PC-3 (cell line): Measurements from ENCODE around the gene CBL.

Source experiments
- CTCF ChIP-seq: fragments of 300-600 bp; sonication (generic); conservative IDR thresholded peaks from 2 replicates; pipeline ENCODE4 v1.5.1; 2017; ENCODE audit warnings: antibody characterized with exemption, low read depth, mild to moderate bottlenecking, low read length
- EZH2 ChIP-seq: fragments of 300-600 bp; sonication (generic); IDR thresholded peaks from one replicate; pipeline ENCODE4 v1.6.1; 2017; ENCODE audit warnings: antibody characterized with exemption, mild to moderate bottlenecking, low read length; ENCODE audit not compliant: unreplicated experiment
- EZH2phosphoT487 ChIP-seq: fragments of 300-600 bp; sonication (generic); IDR thresholded peaks from 2 replicates; pipeline ENCODE4 v1.6.1; 2018; ENCODE audit warnings: mild to moderate bottlenecking, antibody characterized with exemption, low read length, borderline replicate concordance

GRCh38 chr11:119318240-119319135, 112.3 kb downstream of the CBL start:
- no peak for TF ChIP-seq CTCF
- no peak for TF ChIP-seq EZH2
- TF ChIP-seq EZH2phosphoT487, result no peak
